Measurements from ENCODE around the gene GRK3. TPM values are rescaled to one million over a fixed set of nuclear protein-coding genes. Genes with fewer than 3 reads are reported as not detected.

Gene GRK3
- total and polyA plus RNA-seq, 5 donors: 5.4 to 18.7 (median 11.8) TPM

- H3K27ac ChIP-seq (ENCODE audit: low read length): no peak overlapping the region
- 89% methylated on average over 9 of the region's 9 CpGs for WGBS
- H3K4me1 ChIP-seq (ENCODE audit: control insufficient read depth, insufficient read depth, low read length): peaks cover 5% of the 10 kb centered on the region
- H3K27me3 ChIP-seq (ENCODE audit: control insufficient read depth, insufficient read depth): no peaks in the 10 kb centered on the region
- no peaks in the 10 kb centered on the region for H3K9me3 ChIP-seq (ENCODE audit: control insufficient read depth, low read length)
- intact Hi-C loops (cut with DNase I): no loop called here
- H3K4me3 ChIP-seq (ENCODE audit: low read length): no peak overlapping the region
- no peak for ATAC-seq
- DNase-seq: no peak
Measured at GRCh38 chr22:25643232-25644000, 78.9 kb downstream of the GRK3 start.

GRCh38 chr22:25644122-25644521 lies 79.6 kb downstream of the GRK3 start:
- WGBS: 62% methylated on average over 3 of the region's 3 CpGs
- Histone ChIP-seq H3K9me3 (ENCODE audit: control insufficient read depth, low read length) (no peaks in the 10 kb centered on the region), H3K27ac (ENCODE audit: low read length) (no peak overlapping the region), H3K4me3 (ENCODE audit: low read length) (no peak overlapping the region), H3K27me3 (ENCODE audit: control insufficient read depth, insufficient read depth) (no peaks in the 10 kb centered on the region), H3K4me1 (ENCODE audit: control insufficient read depth, insufficient read depth, low read length) (peaks cover 5% of the 10 kb centered on the region)
- peak; percentile 22 to 66 (median 65) for DNase-seq
- peak; percentile 63 to 85 for ATAC-seq
- intact Hi-C loops (cut with DNase I): no loop called here

GRCh38 chr22:25645266-25645665 lies 80.8 kb downstream of the GRK3 start:
- H3K27me3 ChIP-seq (ENCODE audit: control insufficient read depth, insufficient read depth): no peaks in the 10 kb centered on the region
- 81% methylated on average over 6 of the region's 6 CpGs for WGBS
- H3K4me3 ChIP-seq (ENCODE audit: low read length): no peak overlapping the region
- DNase-seq (no peak), ATAC-seq (no peak)
- no peak overlapping the region for H3K27ac ChIP-seq (ENCODE audit: low read length)
- intact Hi-C loops (cut with DNase I): no loop called here
- no peaks in the 10 kb centered on the region for H3K9me3 ChIP-seq (ENCODE audit: control insufficient read depth, low read length)
- H3K4me1 ChIP-seq (ENCODE audit: control insufficient read depth, insufficient read depth, low read length): peaks cover 5% of the 10 kb centered on the region

GRCh38 chr22:25645964-25646363 lies 81.5 kb downstream of the GRK3 start:
- ATAC-seq (no peak), DNase-seq (no peak)
- intact Hi-C loops (cut with DNase I): no loop called here
- no peaks in the 10 kb centered on the region for H3K27me3 ChIP-seq (ENCODE audit: control insufficient read depth, insufficient read depth)
- peaks cover 5% of the 10 kb centered on the region for H3K4me1 ChIP-seq (ENCODE audit: control insufficient read depth, insufficient read depth, low read length)
- no peak overlapping the region for H3K4me3 ChIP-seq (ENCODE audit: low read length)
- WGBS: 98% methylated on average over 1 of the region's 1 CpG
- no peak overlapping the region for H3K27ac ChIP-seq (ENCODE audit: low read length)
- H3K9me3 ChIP-seq (ENCODE audit: control insufficient read depth, low read length): no peaks in the 10 kb centered on the region

- Histone ChIP-seq H3K4me3 (ENCODE audit: low read length) (no peak overlapping the region), H3K27me3 (ENCODE audit: control insufficient read depth, insufficient read depth) (no peaks in the 10 kb centered on the region), H3K9me3 (ENCODE audit: control insufficient read depth, low read length) (no peaks in the 10 kb centered on the region), H3K4me1 (ENCODE audit: control insufficient read depth, insufficient read depth, low read length) (no peaks in the 10 kb centered on the region), H3K27ac (ENCODE audit: low read length) (no peak overlapping the region)
- DNase-seq: no peak
- intact Hi-C loops (cut with DNase I): no loop called here
- ATAC-seq: no peak
Measured at GRCh38 chr22:25650833-25651232, 86.4 kb downstream of the GRK3 start.

- intact Hi-C loops (cut with DNase I): no loop called here
- Histone ChIP-seq H3K27ac (ENCODE audit: low read length) (no peak overlapping the region), H3K9me3 (ENCODE audit: control insufficient read depth, low read length) (no peaks in the 10 kb centered on the region), H3K4me3 (ENCODE audit: low read length) (no peak overlapping the region), H3K27me3 (ENCODE audit: control insufficient read depth, insufficient read depth) (no peaks in the 10 kb centered on the region), H3K4me1 (ENCODE audit: control insufficient read depth, insufficient read depth, low read length) (no peaks in the 10 kb centered on the region)
- WGBS: 67% methylated on average over 4 of the region's 4 CpGs
- ATAC-seq: no peak
- no peak for DNase-seq
Measured at GRCh38 chr22:25651332-25652085, 87.0 kb downstream of the GRK3 start.

- H3K9me3 ChIP-seq (ENCODE audit: control insufficient read depth, low read length): no peaks in the 10 kb centered on the region
- ATAC-seq (no peak), DNase-seq (no peak)
- H3K27me3 ChIP-seq (ENCODE audit: control insufficient read depth, insufficient read depth): no peaks in the 10 kb centered on the region
- no peak overlapping the region for H3K27ac ChIP-seq (ENCODE audit: low read length)
- intact Hi-C loops (cut with DNase I): no loop called here
- H3K4me3 ChIP-seq (ENCODE audit: low read length): no peak overlapping the region
- no peaks in the 10 kb centered on the region for H3K4me1 ChIP-seq (ENCODE audit: control insufficient read depth, insufficient read depth, low read length)
Measured at GRCh38 chr22:25654676-25655075, 90.2 kb downstream of the GRK3 start.

DNA sequence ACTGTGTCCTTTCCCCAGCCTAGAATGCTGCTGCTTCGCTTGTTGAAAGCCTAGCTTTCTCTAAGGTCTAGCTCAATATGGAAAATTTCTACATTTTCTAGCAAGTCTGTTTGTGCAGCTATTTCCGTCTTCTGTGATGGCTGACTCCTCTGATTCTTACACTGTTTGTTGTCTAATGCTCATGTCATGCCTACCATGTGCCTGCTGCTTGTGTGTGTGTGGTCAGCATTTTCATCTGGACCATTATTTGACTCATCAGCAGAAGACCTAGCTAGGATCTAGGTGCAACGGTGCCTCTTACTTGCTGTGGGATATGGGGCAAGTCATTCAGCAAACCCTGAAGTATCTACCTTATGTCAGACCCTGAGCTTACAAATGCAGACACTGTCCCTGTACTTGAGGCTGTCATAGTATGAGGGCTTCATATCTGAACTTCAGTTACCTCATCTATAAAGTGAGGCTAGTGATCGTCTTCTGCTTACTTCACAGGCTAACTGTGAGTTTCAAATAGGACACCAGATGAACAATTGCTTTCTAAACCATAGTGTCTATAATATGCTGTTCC lies 91.0 kb downstream of the GRK3 start:
- ATAC-seq: no peak
- Histone ChIP-seq H3K4me3 (ENCODE audit: low read length) (no peak overlapping the region), H3K27ac (ENCODE audit: low read length) (no peak overlapping the region), H3K27me3 (ENCODE audit: control insufficient read depth, insufficient read depth) (no peaks in the 10 kb centered on the region), H3K4me1 (ENCODE audit: control insufficient read depth, insufficient read depth, low read length) (no peaks in the 10 kb centered on the region), H3K9me3 (ENCODE audit: control insufficient read depth, low read length) (no peaks in the 10 kb centered on the region)
- intact Hi-C loops (cut with DNase I): no loop called here
- WGBS: 87% methylated on average over 4 of the region's 4 CpGs
- DNase-seq: no peak

DNA sequence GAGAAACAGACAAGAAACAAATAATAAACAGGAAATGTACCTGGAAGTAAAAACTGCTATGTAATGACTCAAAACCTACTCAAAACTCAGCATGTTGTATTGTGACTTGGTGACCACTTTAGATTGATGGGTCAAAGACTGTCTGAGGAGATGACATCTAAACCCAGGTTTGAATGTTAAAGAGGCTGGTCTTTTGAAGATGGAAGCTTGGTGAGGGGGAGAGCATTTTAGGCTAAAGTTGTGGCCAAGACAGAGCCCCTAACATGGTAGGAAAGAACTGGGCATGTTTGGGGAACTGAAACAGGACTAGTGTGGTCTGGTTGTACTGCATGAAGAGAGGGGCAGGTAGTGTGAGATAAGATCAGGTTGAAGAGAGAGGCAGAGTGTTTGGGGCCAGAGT lies 92.2 kb downstream of the GRK3 start:
- no peak overlapping the region for H3K27ac ChIP-seq (ENCODE audit: low read length)
- intact Hi-C loops (cut with DNase I): no loop called here

GRCh38 chr22:25658633-25659032 lies 94.2 kb downstream of the GRK3 start:
- WGBS: 42% methylated on average over 4 of the region's 4 CpGs
- intact Hi-C loops (cut with DNase I): no loop called here

More for the DNA sequence above, 92.2 kb downstream of the GRK3 start:
- no peak for ATAC-seq
- no peak for DNase-seq
- H3K4me3 ChIP-seq (ENCODE audit: low read length): no peak overlapping the region
- H3K9me3 ChIP-seq (ENCODE audit: control insufficient read depth, low read length): no peaks in the 10 kb centered on the region
- H3K27me3 ChIP-seq (ENCODE audit: control insufficient read depth, insufficient read depth): no peaks in the 10 kb centered on the region
- no peaks in the 10 kb centered on the region for H3K4me1 ChIP-seq (ENCODE audit: control insufficient read depth, insufficient read depth, low read length)

DNA sequence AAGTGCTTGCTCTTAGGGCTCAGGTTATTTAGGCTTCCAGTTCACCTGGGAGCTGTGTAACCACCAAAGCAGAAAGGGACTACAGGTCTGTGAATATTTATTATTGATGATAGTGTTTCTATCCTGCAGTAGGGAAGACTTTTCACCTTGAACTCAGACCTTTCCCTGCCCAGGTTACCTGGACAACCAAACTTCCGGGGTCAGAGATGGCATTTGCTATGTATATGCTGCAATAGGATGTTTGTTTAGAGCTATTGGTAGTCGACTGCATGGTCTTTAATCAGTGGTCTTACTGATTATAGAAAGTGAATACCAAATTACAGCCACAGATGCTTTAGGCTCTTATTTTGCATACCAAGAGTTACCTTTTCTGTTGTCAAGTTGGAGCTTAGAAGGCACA lies 94.9 kb downstream of the GRK3 start:
- ATAC-seq (no peak), DNase-seq (no peak)
- H3K9me3 ChIP-seq (ENCODE audit: control insufficient read depth, low read length): no peaks in the 10 kb centered on the region
- peaks cover 1% of the 10 kb centered on the region for H3K4me1 ChIP-seq (ENCODE audit: control insufficient read depth, insufficient read depth, low read length)
- H3K27ac ChIP-seq (ENCODE audit: low read length): no peak overlapping the region
- H3K4me3 ChIP-seq (ENCODE audit: low read length): no peak overlapping the region
- H3K27me3 ChIP-seq (ENCODE audit: control insufficient read depth, insufficient read depth): no peaks in the 10 kb centered on the region
- intact Hi-C loops (cut with DNase I): no loop called here
- 88% methylated on average over 2 of the region's 2 CpGs for WGBS

More at GRCh38 chr22:25658633-25659032, 94.2 kb downstream of the GRK3 start:
- Histone ChIP-seq H3K4me3 (ENCODE audit: low read length) (no peak overlapping the region), H3K4me1 (ENCODE audit: control insufficient read depth, insufficient read depth, low read length) (peaks cover 1% of the 10 kb centered on the region), H3K27ac (ENCODE audit: low read length) (no peak overlapping the region), H3K9me3 (ENCODE audit: control insufficient read depth, low read length) (no peaks in the 10 kb centered on the region), H3K27me3 (ENCODE audit: control insufficient read depth, insufficient read depth) (no peaks in the 10 kb centered on the region)
- ATAC-seq: no peak
- peak in 1 of 3 donors; percentile 31 for DNase-seq

Data from right cardiac atrium (tissue), 5 donors.